Activated CD8-positive, alpha-beta memory T cell treated with anti-CD3 and anti-CD28 coated beads, Interleukin-2, amount 10 ng/mL, durations not matched to agents 7 days and 5 days (primary cell): ENCODE measurements around the gene IQSEC1. TPM values are rescaled to one million over a fixed set of nuclear protein-coding genes. Genes with fewer than 3 reads are reported as not detected.
A peak's percentile ranks its signal among the peaks of the same experiment; 100 is the strongest.

Experiments used
- ATAC-seq: fragments of 150-1000 bp; cut with Tn5 transposase; one replicate; pipeline ENCODE4 v1.10.0; 2021; ENCODE audit warnings: moderate library complexity
- CTCF ChIA-PET: fragments of 350-600 bp; sonication (Branson Sonifier 250); formaldehyde crosslinking; loops from one replicate; lab custom pipeline; 2021; ENCODE audit warnings: antibody characterized with exemption; lab: Charles Lee
- DNase-seq: peaks from one replicate; pipeline ENCODE4 v3.0.0-alpha.2; 2020
- H3K27ac Mint-ChIP-seq: one replicate; pipeline ENCODE4 v1.8.0; 2021; ENCODE audit warnings: mild to moderate bottlenecking, mixed read lengths
- H3K27me3 Mint-ChIP-seq: one replicate; pipeline ENCODE4 v1.8.0; 2021; ENCODE audit warnings: mixed read lengths
- H3K36me3 Mint-ChIP-seq: one replicate; pipeline ENCODE4 v1.8.0; 2021; ENCODE audit warnings: mild to moderate bottlenecking, mixed read lengths
- H3K4me1 Mint-ChIP-seq: one replicate; pipeline ENCODE4 v1.8.0; 2021; ENCODE audit warnings: mixed read lengths
- H3K4me3 Mint-ChIP-seq: one replicate; pipeline ENCODE4 v1.8.0; 2021; ENCODE audit warnings: mild to moderate bottlenecking, moderate library complexity, mixed read lengths
- H3K9me3 Mint-ChIP-seq: one replicate; pipeline ENCODE4 v1.8.0; 2022; ENCODE audit warnings: low read depth, mixed read lengths
- total RNA-seq, 2 experiments: library from RNA; stranded (reverse); gene quantifications; one replicate each; pipeline ENCODE4 v1.2.3, GENCODE V29; 2021

Gene IQSEC1
- total RNA-seq, 2 experiments from 2014 or later, result 37.6 to 71.4 TPM

- Mint-ChIP-seq H3K27ac (peak overlapping the region; percentile 75), H3K4me3 (no peak overlapping the region), H3K27me3 (no peaks in the 10 kb centered on the region), H3K36me3 (peaks cover 7% of the 10 kb centered on the region), H3K4me1 (peaks cover 44% of the 10 kb centered on the region), H3K9me3 (no peaks in the 10 kb centered on the region)
- DNase-seq (no peak), ATAC-seq (peak; percentile 35)
- CTCF ChIA-PET, result interaction anchor here (0.8 to 4.5 kb wide), 17 partner anchors 11 to 186 kb away, joined by 3 to 54 read pairs (median 5); partner anchors contain the start of gene CAND2
Measured at GRCh38 chr3:12982619-12983101, 90.6 kb downstream of the IQSEC1 start.

GRCh38 chr3:12981306-12982275 is 91.6 kb downstream of the IQSEC1 start:
- Mint-ChIP-seq H3K36me3 (peaks cover 2% of the 10 kb centered on the region), H3K27me3 (no peaks in the 10 kb centered on the region), H3K4me1 (peaks cover 45% of the 10 kb centered on the region), H3K27ac (no peak overlapping the region), H3K4me3 (no peak overlapping the region), H3K9me3 (no peaks in the 10 kb centered on the region)
- ATAC-seq (no peak), DNase-seq (no peak)
- CTCF ChIA-PET, result interaction anchor here (1.1 to 4.5 kb wide), 13 partner anchors 10 to 114 kb away, joined by 3 to 54 read pairs (median 5); no protein-coding TSS in a partner anchor

GRCh38 chr3:12980596-12981290 is 92.5 kb downstream of the IQSEC1 start:
- no peak for DNase-seq
- Mint-ChIP-seq H3K4me3 (no peak overlapping the region), H3K4me1 (peaks cover 44% of the 10 kb centered on the region), H3K27ac (no peak overlapping the region), H3K9me3 (no peaks in the 10 kb centered on the region), H3K27me3 (no peaks in the 10 kb centered on the region), H3K36me3 (peaks cover 4% of the 10 kb centered on the region)
- ATAC-seq, result no peak
- CTCF ChIA-PET, result interaction anchor here (1.2 to 4.5 kb wide), 8 partner anchors 12 to 89 kb away, joined by 3 to 54 read pairs (median 6); no protein-coding TSS in a partner anchor

- CTCF ChIA-PET, result interaction anchor here (1.5 to 1.7 kb wide), 3 partner anchors 12 to 30 kb away, joined by 3 to 6 read pairs (median 5); no protein-coding TSS in a partner anchor
- Mint-ChIP-seq H3K4me3 (no peak overlapping the region), H3K36me3 (peaks cover 4% of the 10 kb centered on the region), H3K9me3 (no peaks in the 10 kb centered on the region), H3K27me3 (no peaks in the 10 kb centered on the region), H3K27ac (no peak overlapping the region), H3K4me1 (peaks cover 49% of the 10 kb centered on the region)
- DNase-seq, result no peak
- no peak for ATAC-seq
Measured at GRCh38 chr3:12979947-12980487, 93.2 kb downstream of the IQSEC1 start.

GRCh38 chr3:12979151-12979946 is 93.9 kb downstream of the IQSEC1 start:
- Mint-ChIP-seq H3K4me1 (peaks cover 53% of the 10 kb centered on the region), H3K27ac (no peak overlapping the region), H3K27me3 (no peaks in the 10 kb centered on the region)

GRCh38 chr3:12978682-12979081 is 94.5 kb downstream of the IQSEC1 start:
- CTCF ChIA-PET, result interaction anchor here (1.7 kb wide), 1 partner anchor 16 kb away, joined by 5 read pairs; no protein-coding TSS in a partner anchor
- DNase-seq (no peak), ATAC-seq (no peak)
- Mint-ChIP-seq H3K36me3 (peaks cover 4% of the 10 kb centered on the region), H3K27me3 (no peaks in the 10 kb centered on the region), H3K9me3 (no peaks in the 10 kb centered on the region), H3K4me3 (no peak overlapping the region), H3K27ac (no peak overlapping the region), H3K4me1 (peaks cover 53% of the 10 kb centered on the region)

More at GRCh38 chr3:12979151-12979946, 93.9 kb downstream of the IQSEC1 start:
- ATAC-seq, result no peak
- CTCF ChIA-PET, result interaction anchor here (1.7 kb wide), 2 partner anchors 16 to 29 kb away, joined by 5 to 6 read pairs; no protein-coding TSS in a partner anchor
- no peaks in the 10 kb centered on the region for H3K9me3 Mint-ChIP-seq
- DNase-seq, result no peak
- H3K36me3 Mint-ChIP-seq, result peaks cover 4% of the 10 kb centered on the region
- H3K4me3 Mint-ChIP-seq, result no peak overlapping the region

GRCh38 chr3:12977117-12977808 is 96.0 kb downstream of the IQSEC1 start:
- CTCF ChIA-PET, result interaction anchor here (1.4 to 2.5 kb wide), 2 partner anchors 8 to 11 kb away, joined by 4 to 15 read pairs; no protein-coding TSS in a partner anchor
- Mint-ChIP-seq H3K9me3 (no peaks in the 10 kb centered on the region), H3K36me3 (peaks cover 4% of the 10 kb centered on the region), H3K27ac (no peak overlapping the region), H3K27me3 (no peaks in the 10 kb centered on the region), H3K4me1 (peaks cover 51% of the 10 kb centered on the region), H3K4me3 (no peak overlapping the region)
- DNase-seq (no peak), ATAC-seq (no peak)

GRCh38 chr3:12975748-12976522 is 97.3 kb downstream of the IQSEC1 start:
- Mint-ChIP-seq H3K9me3 (no peaks in the 10 kb centered on the region), H3K27ac (no peak overlapping the region), H3K4me3 (no peak overlapping the region), H3K36me3 (peaks cover 6% of the 10 kb centered on the region), H3K4me1 (peaks cover 45% of the 10 kb centered on the region), H3K27me3 (no peaks in the 10 kb centered on the region)
- no peak for DNase-seq
- CTCF ChIA-PET, result interaction anchor here (1.4 to 2.5 kb wide), 2 partner anchors 9 to 12 kb away, joined by 4 to 15 read pairs; no protein-coding TSS in a partner anchor
- ATAC-seq, result no peak

- no peaks in the 10 kb centered on the region for H3K9me3 Mint-ChIP-seq
- H3K27ac Mint-ChIP-seq, result no peak overlapping the region
- no peaks in the 10 kb centered on the region for H3K27me3 Mint-ChIP-seq
- no peak overlapping the region for H3K4me3 Mint-ChIP-seq
- peaks cover 43% of the 10 kb centered on the region for H3K4me1 Mint-ChIP-seq
- peaks cover 6% of the 10 kb centered on the region for H3K36me3 Mint-ChIP-seq
- no peak for DNase-seq
- no peak for ATAC-seq
- CTCF ChIA-PET, result interaction anchor here (1.4 to 2.5 kb wide), 2 partner anchors 9 to 11 kb away, joined by 3 to 15 read pairs; no protein-coding TSS in a partner anchor
Measured at GRCh38 chr3:12974819-12975218, 98.4 kb downstream of the IQSEC1 start.

- Mint-ChIP-seq H3K27me3 (no peaks in the 10 kb centered on the region), H3K27ac (no peak overlapping the region), H3K4me1 (peaks cover 43% of the 10 kb centered on the region), H3K4me3 (no peak overlapping the region), H3K9me3 (no peaks in the 10 kb centered on the region), H3K36me3 (peaks cover 6% of the 10 kb centered on the region)
- no peak for ATAC-seq
- CTCF ChIA-PET, result interaction anchor here (1.4 kb wide), 1 partner anchor 10 kb away, joined by 3 read pairs; no protein-coding TSS in a partner anchor
- no peak for DNase-seq
Measured at GRCh38 chr3:12974334-12974733, 98.9 kb downstream of the IQSEC1 start.

- H3K27ac Mint-ChIP-seq, result no peak overlapping the region
- CTCF ChIA-PET, result interaction anchor here (1.2 to 1.8 kb wide), 4 partner anchors 10 to 106 kb away, joined by 3 to 6 read pairs (median 4); no protein-coding TSS in a partner anchor
- H3K9me3 Mint-ChIP-seq, result no peaks in the 10 kb centered on the region
- H3K4me3 Mint-ChIP-seq, result no peak overlapping the region
- ATAC-seq, result peak; percentile 35
- H3K27me3 Mint-ChIP-seq, result no peaks in the 10 kb centered on the region
- peaks cover 6% of the 10 kb centered on the region for H3K36me3 Mint-ChIP-seq
- DNase-seq, result no peak
- peaks cover 42% of the 10 kb centered on the region for H3K4me1 Mint-ChIP-seq
Measured at GRCh38 chr3:12973827-12974226, 99.4 kb downstream of the IQSEC1 start.
